CD14-positive monocyte (primary cell): ENCODE results near the gene KCNJ11. TPM values are rescaled to one million over a fixed set of nuclear protein-coding genes. Genes with fewer than 3 reads are reported as not detected.

Experiments used
- DNase-seq, 3 donors: peaks; one replicate each; pipeline ENCODE4 v3.0.0-alpha.2; 2011 to 2022
- H2AFZ ChIP-seq: 2 replicates; pipeline ENCODE4 v1.6.0; 2012; ENCODE audit warnings: mild to moderate bottlenecking, low read depth, low read length, inconsistent platforms; ENCODE audit not compliant: insufficient read depth, poor library complexity, severe bottlenecking
- H3K27ac ChIP-seq, 2 donors: 1 replicate in 1 of 2; 2 replicates in 1 of 2; pipeline ENCODE4 v1.5.1; 2012 to 2013; ENCODE audit warnings: low read length in 2 of 2, control low read depth in 1 of 2, inconsistent platforms in 1 of 2, low read depth in 1 of 2, mild to moderate bottlenecking in 1 of 2
- H3K27me3 ChIP-seq, 2 donors: one replicate each; pipeline versions ENCODE4 v1.6.0 to v1.6.1; 2011 to 2013; ENCODE audit warnings: low read length in 2 of 2; ENCODE audit not compliant: control insufficient read depth in 2 of 2, insufficient read depth in 2 of 2
- H3K36me3 ChIP-seq, 2 donors: replicated peaks in 1 of 2; 1 replicate in 1 of 2; 2 replicates in 1 of 2; pipeline versions ENCODE4 v1.5.1 to v1.6.1; 2012 to 2013; ENCODE audit warnings: low read length in 2 of 2, control low read depth in 1 of 2, inconsistent platforms in 1 of 2, mild to moderate bottlenecking in 1 of 2; ENCODE audit not compliant: insufficient read depth in 2 of 2, control insufficient read depth in 1 of 2
- H3K4me1 ChIP-seq, 2 donors: 1 replicate in 1 of 2; 2 replicates in 1 of 2; pipeline versions ENCODE4 v1.5.1 to v1.6.1; 2012 to 2013; ENCODE audit warnings: low read length in 2 of 2, control low read depth in 1 of 2, inconsistent platforms in 1 of 2, mild to moderate bottlenecking in 1 of 2, moderate library complexity in 1 of 2; ENCODE audit not compliant: insufficient read depth in 2 of 2, control insufficient read depth in 1 of 2
- H3K4me2 ChIP-seq: replicated peaks from 2 replicates; pipeline ENCODE3; 2012; ENCODE audit warnings: low read length, moderate library complexity, mild to moderate bottlenecking; ENCODE audit not compliant: poor library complexity, severe bottlenecking; ENCODE audit errors: extremely low read depth
- H3K4me3 ChIP-seq, 3 experiments: fragments of 200-600 bp in 1 of 3; sonication (generic) in 1 of 3; replicated peaks in 1 of 3; 1 replicate in 2 of 3; 2 replicates in 1 of 3; pipeline ENCODE4 v1.5.1; 2011 to 2013; ENCODE audit warnings: low read length in 3 of 3, mild to moderate bottlenecking in 3 of 3, control low read depth in 2 of 3, low read depth in 2 of 3, inconsistent platforms in 1 of 3, moderate library complexity in 1 of 3
- H3K79me2 ChIP-seq: 2 replicates; pipeline ENCODE4 v1.6.0; 2012; ENCODE audit warnings: mild to moderate bottlenecking, control low read depth, inconsistent platforms, low read length, moderate library complexity; ENCODE audit not compliant: insufficient read depth
- H3K9ac ChIP-seq: 2 replicates; pipeline ENCODE4 v1.6.0; 2017; ENCODE audit warnings: low read length, mild to moderate bottlenecking; ENCODE audit not compliant: insufficient read depth, poor library complexity, severe bottlenecking
- H3K9me3 ChIP-seq, 2 donors: replicated peaks in 1 of 2; 1 replicate in 1 of 2; 2 replicates in 1 of 2; pipeline versions ENCODE4 v1.5.1 to v1.6.1; 2012 to 2013; ENCODE audit warnings: low read length in 2 of 2, control low read depth in 1 of 2; ENCODE audit not compliant: control insufficient read depth in 1 of 2, insufficient read depth in 1 of 2
- H4K20me1 ChIP-seq: 2 replicates; pipeline ENCODE4 v1.6.0; 2012; ENCODE audit warnings: mild to moderate bottlenecking, low read length, control low read depth, moderate library complexity; ENCODE audit not compliant: insufficient read depth
- H3K27ac Mint-ChIP-seq, 7 donors: one replicate each; pipeline ENCODE4 v1.8.0; 2020; ENCODE audit warnings: mild to moderate bottlenecking in 7 of 7, mixed read lengths in 7 of 7, moderate library complexity in 6 of 7, inconsistent platforms in 2 of 7
- H3K27me3 Mint-ChIP-seq, 3 donors: one replicate each; pipeline ENCODE4 v1.8.0; 2021 to 2022; ENCODE audit warnings: low read depth in 3 of 3, mild to moderate bottlenecking in 3 of 3, mixed read lengths in 3 of 3, moderate library complexity in 3 of 3, inconsistent platforms in 1 of 3
- H3K36me3 Mint-ChIP-seq, 2 donors: one replicate each; pipeline ENCODE4 v1.8.0; 2020; ENCODE audit warnings: mixed read lengths in 2 of 2, inconsistent platforms in 1 of 2, mild to moderate bottlenecking in 1 of 2
- H3K4me1 Mint-ChIP-seq: one replicate; pipeline ENCODE4 v1.8.0; 2020; ENCODE audit warnings: mild to moderate bottlenecking, mixed read lengths
- H3K4me3 Mint-ChIP-seq, 2 donors: one replicate each; pipeline ENCODE4 v1.8.0; 2020; ENCODE audit warnings: mild to moderate bottlenecking in 2 of 2, mixed read lengths in 2 of 2, moderate library complexity in 1 of 2
- H3K9me3 Mint-ChIP-seq, 7 donors: one replicate each; pipeline ENCODE4 v1.8.0; 2020 to 2022; ENCODE audit warnings: mixed read lengths in 7 of 7, mild to moderate bottlenecking in 6 of 7, moderate library complexity in 6 of 7, inconsistent platforms in 2 of 7
- CTCF ChIP-seq: fragments of 200-600 bp; IDR thresholded peaks from one replicate; pipeline ENCODE4 v1.8.0; 2022; ENCODE audit warnings: antibody characterized with exemption, mild to moderate bottlenecking
- WGBS: methylation state at CpG from one replicate; pipeline ENCODE4 v1.1.5; 2013; ENCODE audit warnings: missing lambda C conversion rate; ENCODE audit not compliant: insufficient coverage; 5-methylcytosine and 5-hydroxymethylcytosine counted together
- intact Hi-C, 2 donors: fragments of 100-400 bp; cut with micrococcal nuclease; formaldehyde crosslinking; loops; one replicate each; pipeline versions ENCODE4 v1.15.0 to v1.15.1; 2023
- polyA plus RNA-seq, 3 donors: library from polyadenylated mRNA; depleted of rRNA in 1 of 3; unstranded in 2 of 3; stranded (reverse) in 1 of 3; fragments of 300-500 nt in 2 of 3; fragments of >200 nt in 1 of 3; fragmentation: Illumina TruSeq in 2 of 3; gene quantifications; 1 replicate in 2 of 3; 2 replicates in 1 of 3; pipeline ENCODE4 v1.2.3, GENCODE V29; 2012 to 2021

The KCNJ11 gene
- polyA plus RNA-seq, 3 donors: 0.09 TPM; not detected in 2

GRCh38 chr11:17391493-17392355 is 3.3 kb upstream of the KCNJ11 start:
- Histone ChIP-seq H3K36me3 (no peaks in the 10 kb centered on the region), H3K4me2 (no peak overlapping the region), H4K20me1 (no peaks in the 10 kb centered on the region), H3K9ac (no peak overlapping the region), H3K27ac (no peak overlapping the region), H3K79me2 (no peaks in the 10 kb centered on the region), H3K9me3 (no peaks in the 10 kb centered on the region), H3K27me3 (peaks cover 3 to 28% of the 10 kb centered on the region in 2 donors), H2AFZ (peak overlapping the region; percentile 29), H3K4me1 (peaks cover 10 to 13% of the 10 kb centered on the region in 2 donors), H3K4me3 (no peak overlapping the region)
- intact Hi-C loops: no loop called here
- Mint-ChIP-seq H3K4me3 (no peak overlapping the region), H3K36me3 (peaks cover 0 to 4% of the 10 kb centered on the region in 2 donors), H3K4me1 (peaks cover 10% of the 10 kb centered on the region), H3K27me3 (peaks cover 16 to 30% (median 23%) of the 10 kb centered on the region in 3 donors), H3K27ac (no peak overlapping the region), H3K9me3 (peaks cover 0 to 1% (median 0%) of the 10 kb centered on the region in 7 donors)
- WGBS: 93% methylated on average over 3 of the region's 3 CpGs
- no peak for TF ChIP-seq CTCF
- no peak for DNase-seq

GRCh38 chr11:17389957-17390649 is 1.6 kb upstream of the KCNJ11 start:
- 81% methylated on average over 5 of the region's 10 CpGs for WGBS
- intact Hi-C loops: loop anchor here in 1 of 2 donors (5.0 kb wide), 1 partner anchor 112 kb away; no protein-coding TSS in a partner anchor
- H3K27ac ChIP-seq: no peak overlapping the region
- Mint-ChIP-seq H3K4me3 (peak overlapping the region; percentile 27 to 65), H3K36me3 (peaks cover 0 to 4% of the 10 kb centered on the region in 2 donors), H3K27me3 (peaks cover 16 to 30% (median 25%) of the 10 kb centered on the region in 3 donors), H3K27ac (no peak overlapping the region), H3K4me1 (peaks cover 10% of the 10 kb centered on the region), H3K9me3 (peaks cover 0 to 1% (median 0%) of the 10 kb centered on the region in 7 donors)
- no peaks in the 10 kb centered on the region for H4K20me1 ChIP-seq
- H3K9ac ChIP-seq: no peak overlapping the region
- H3K4me1 ChIP-seq: peaks cover 10 to 13% of the 10 kb centered on the region in 2 donors
- H3K79me2 ChIP-seq: no peaks in the 10 kb centered on the region
- peaks cover 3 to 28% of the 10 kb centered on the region in 2 donors for H3K27me3 ChIP-seq
- H3K36me3 ChIP-seq: no peaks in the 10 kb centered on the region
- TF ChIP-seq CTCF: no peak
- H2AFZ ChIP-seq: no peak overlapping the region
- DNase-seq: no peak
- no peaks in the 10 kb centered on the region for H3K9me3 ChIP-seq
- peak overlapping the region; percentile 78 for H3K4me2 ChIP-seq
- peak overlapping the region in 1 of 3 experiments; percentile 71 for H3K4me3 ChIP-seq
